Measurements from ENCODE around the gene MAP2K5. TPM values are rescaled to one million over a fixed set of nuclear protein-coding genes. Genes with fewer than 3 reads are reported as not detected.
A peak's percentile ranks its signal among the peaks of the same experiment; 100 is the strongest.

Gene MAP2K5
- total and polyA plus RNA-seq, 9 of the 15 experiments (the other 6 are each of a cell fraction or from before 2014, with no cell fraction given): 0.41 to 16.5 (median 7.5) TPM

DNA sequence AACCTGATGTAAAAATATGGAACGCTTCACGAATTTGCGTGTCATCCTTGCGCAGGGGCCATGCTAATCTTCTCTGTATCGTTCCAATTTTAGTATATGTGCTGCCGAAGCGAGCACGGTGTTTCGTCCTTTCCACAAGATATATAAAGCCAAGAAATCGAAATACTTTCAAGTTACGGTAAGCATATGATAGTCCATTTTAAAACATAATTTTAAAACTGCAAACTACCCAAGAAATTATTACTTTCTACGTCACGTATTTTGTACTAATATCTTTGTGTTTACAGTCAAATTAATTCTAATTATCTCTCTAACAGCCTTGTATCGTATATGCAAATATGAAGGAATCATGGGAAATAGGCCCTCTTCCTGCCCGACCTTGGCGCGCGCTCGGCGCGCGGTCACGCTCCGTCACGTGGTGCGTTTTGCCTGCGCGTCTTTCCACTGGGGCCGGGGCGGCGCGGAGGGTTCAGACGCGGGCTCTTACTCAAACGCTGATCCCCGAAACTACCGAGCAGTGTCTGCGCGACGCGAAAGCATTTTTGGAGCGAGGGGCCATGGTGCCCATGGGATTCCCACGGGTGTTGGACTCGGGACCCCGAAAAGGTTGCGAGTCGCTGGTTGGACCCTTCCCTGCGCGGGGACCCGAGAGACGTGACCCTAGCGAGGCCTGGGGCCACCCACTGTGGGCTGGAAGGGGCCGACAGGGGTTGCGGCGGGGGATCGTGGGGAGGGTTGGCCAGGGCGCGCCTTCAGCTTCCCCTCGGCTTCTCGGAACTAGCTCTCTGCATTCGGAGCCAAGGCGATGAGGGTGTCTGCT is 297.6 kb downstream of the MAP2K5 start, which contains the start of gene RNU6-1 (continued):
- no peak for TF ChIP-seq RERE (CRISPR knock-in tag; IDR thresholded peaks at IDR 0.05; ENCODE audit: borderline replicate concordance)
- no peak for TF ChIP-seq RHOXF2B (CRISPR knock-in tag; conservative IDR thresholded peaks at IDR 0.05)
- no peak for TF ChIP-seq PTBP1 (IDR thresholded peaks at IDR 0.05; ENCODE audit: low read depth, low read length)
- peak; percentile 60 to 69; a peak in 3 of 4 replicates for TF ChIP-seq MAZ (CRISPR knock-in tag; conservative IDR thresholded peaks at IDR 0.05 in 1 of 2, IDR thresholded peaks at IDR 0.05 in 1 of 2)
- TF ChIP-seq KLF16 (IDR thresholded peaks at IDR 0.05): no peak
- peak; percentile 22; the same call in 1 of the 2 replicates for TF ChIP-seq ZBTB7A (IDR thresholded peaks at IDR 0.05; ENCODE audit: borderline replicate concordance, control insufficient read depth, low read depth, low read length)
- TF ChIP-seq GABPB1 (CRISPR knock-in tag; IDR thresholded peaks at IDR 0.05): peak; percentile 41; the same call in 1 of the 2 replicates
- peak; percentile 64 for TF ChIP-seq C11orf30 (IDR thresholded peaks at IDR 0.05; ENCODE audit: low read depth)
- no peak for TF ChIP-seq FOXA3 (CRISPR knock-in tag; conservative IDR thresholded peaks at IDR 0.05 in 1 of 2, IDR thresholded peaks at IDR 0.05 in 1 of 2)
- no peak for TF ChIP-seq E2F4 (CRISPR knock-in tag; IDR thresholded peaks at IDR 0.05; ENCODE audit: low read depth)
- peak; percentile 53 for TF ChIP-seq FOXM1 (IDR thresholded peaks at IDR 0.05; ENCODE audit: low read depth)
- TF ChIP-seq FOXM1 (CRISPR knock-in tag; IDR thresholded peaks at IDR 0.05; ENCODE audit: low read depth): no peak
- 0 out of 2 replicates have a peak, but pooled peaks have one; percentile 8 for TF ChIP-seq ZNF644 (tag; IDR thresholded peaks at IDR 0.05; ENCODE audit: low read depth)
- TF ChIP-seq, protein P1, sequence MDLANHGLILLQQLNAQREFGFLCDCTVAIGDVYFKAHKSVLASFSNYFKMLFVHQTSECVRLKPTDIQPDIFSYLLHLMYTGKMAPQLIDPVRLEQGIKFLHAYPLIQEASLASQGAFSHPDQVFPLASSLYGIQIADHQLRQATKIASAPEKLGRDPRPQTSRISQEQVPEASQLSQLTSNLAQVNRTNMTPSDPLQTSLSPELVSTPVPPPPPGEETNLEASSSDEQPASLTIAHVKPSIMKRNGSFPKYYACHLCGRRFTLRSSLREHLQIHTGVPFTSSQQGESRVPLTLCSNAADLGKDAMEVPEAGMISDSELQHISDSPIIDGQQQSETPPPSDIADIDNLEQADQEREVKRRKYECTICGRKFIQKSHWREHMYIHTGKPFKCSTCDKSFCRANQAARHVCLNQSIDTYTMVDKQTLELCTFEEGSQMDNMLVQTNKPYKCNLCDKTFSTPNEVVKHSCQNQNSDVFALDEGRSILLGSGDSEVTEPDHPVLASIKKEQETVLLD (IDR thresholded peaks at IDR 0.05): peak; percentile 17; the same call in 1 of the 2 replicates
- peak; percentile 56 for TF ChIP-seq ESRRA (IDR thresholded peaks at IDR 0.05; ENCODE audit: borderline replicate concordance, low read depth)
- TF ChIP-seq SMC3 (conservative IDR thresholded peaks at IDR 0.05; ENCODE audit: insufficient read depth, low read depth, low read length): no peak
- TF ChIP-seq TCF7L2 (IDR thresholded peaks at IDR 0.05; ENCODE audit: low read depth, low read length): no peak
- TF ChIP-seq ARNT (IDR thresholded peaks at IDR 0.05): peak in 1 of 2 experiments; percentile 4; a peak in 2 of 4 replicates
- no peak for TF ChIP-seq ETV1 (tag; conservative IDR thresholded peaks at IDR 0.05; ENCODE audit: low read depth)
- no peak for TF ChIP-seq ZNF778 (CRISPR knock-in tag; IDR thresholded peaks at IDR 0.05)
